Measurements from ENCODE around the gene FASN.

FASN gene

GRCh38 chr17:82117139-82118090, 19.4 kb upstream of the FASN start:
- FAIRE-seq = no peak

- FAIRE-seq = no peak
Measured at GRCh38 chr17:82116246-82116645, 18.2 kb upstream of the FASN start.

- FAIRE-seq = no peak
Measured at GRCh38 chr17:82114872-82115271, 16.8 kb upstream of the FASN start.

GRCh38 chr17:82114447-82114846, 16.4 kb upstream of the FASN start:
- no peak for FAIRE-seq

GRCh38 chr17:82113941-82114340, 15.9 kb upstream of the FASN start:
- FAIRE-seq = no peak

GRCh38 chr17:82113422-82113821, 15.4 kb upstream of the FASN start:
- no peak for FAIRE-seq

- FAIRE-seq = no peak
Measured at GRCh38 chr17:82112914-82113311, 14.9 kb upstream of the FASN start.

GRCh38 chr17:82112181-82112913, 14.3 kb upstream of the FASN start:
- no peak for FAIRE-seq

GRCh38 chr17:82110298-82110697, 12.3 kb upstream of the FASN start:
- FAIRE-seq = no peak

- no peak for FAIRE-seq
Measured at GRCh38 chr17:82108961-82109475, 11.0 kb upstream of the FASN start.

- FAIRE-seq = no peak
Measured at GRCh38 chr17:82108496-82108945, 10.5 kb upstream of the FASN start.

GRCh38 chr17:82108038-82108437, 10.0 kb upstream of the FASN start:
- no peak for FAIRE-seq

- FAIRE-seq = no peak
Measured at GRCh38 chr17:82107341-82107860, 9.4 kb upstream of the FASN start.

GRCh38 chr17:82106688-82107305, 8.8 kb upstream of the FASN start:
- FAIRE-seq = no peak

GRCh38 chr17:82105882-82106687, 8.0 kb upstream of the FASN start:
- FAIRE-seq = no peak

GRCh38 chr17:82105417-82105881, 7.4 kb upstream of the FASN start:
- FAIRE-seq = no peak

- FAIRE-seq = no peak
Measured at GRCh38 chr17:82104797-82105416, 6.9 kb upstream of the FASN start.

GRCh38 chr17:82103553-82104451, 5.8 kb upstream of the FASN start:
- no peak for FAIRE-seq

- no peak for FAIRE-seq
Measured at GRCh38 chr17:82101767-82102679, 4.0 kb upstream of the FASN start.
